Activated gamma-delta T cell treated with Interleukin-2 at 50 U/mL for 16 hours (primary cell): ENCODE results near the gene GPX5.

Experiments used
- DNase-seq: peaks from one replicate; pipeline ENCODE4 v3.0.0-alpha.2; 2020

GPX5 gene

GRCh38 chr6:28563430-28564095 is 37.9 kb downstream of the GPX5 start:
- DNase-seq: no peak

DNA sequence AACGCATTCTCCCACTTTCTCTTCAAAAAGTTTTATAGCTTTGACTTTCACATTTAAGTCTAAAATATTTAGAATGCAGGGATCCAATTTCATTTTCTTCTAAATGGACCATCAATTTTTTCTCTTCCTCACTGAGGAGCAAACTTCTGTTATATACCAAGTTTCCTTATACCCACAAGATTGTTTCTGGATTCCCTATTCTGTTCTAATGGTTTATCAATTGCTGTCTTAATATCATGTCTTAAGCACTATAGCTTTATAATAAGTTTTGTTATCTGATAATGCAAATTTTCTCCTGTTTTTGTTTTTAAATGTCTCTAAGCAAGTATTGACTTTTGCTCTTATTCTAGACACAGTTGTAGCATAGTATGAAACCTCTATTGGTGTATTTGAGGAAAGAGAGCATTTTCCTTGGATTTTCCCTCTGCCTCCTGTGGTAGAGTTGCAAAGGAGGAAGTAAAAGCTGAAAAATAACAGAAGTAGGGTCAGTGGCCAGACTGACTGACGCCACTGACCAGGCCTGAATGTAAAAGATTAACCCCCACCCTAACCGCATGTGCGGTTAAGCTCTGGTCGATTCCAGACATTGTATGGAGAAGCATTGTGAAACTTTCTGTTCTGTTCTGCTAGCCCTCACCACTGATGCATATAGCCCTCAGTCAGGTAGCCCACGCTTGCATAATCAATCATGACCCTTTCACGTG is 40.3 kb downstream of the GPX5 start:
- no peak for DNase-seq

GRCh38 chr6:28566527-28567252 is 41.0 kb downstream of the GPX5 start:
- no peak for DNase-seq

- DNase-seq: no peak
Observed at GRCh38 chr6:28567506-28567905, 41.8 kb downstream of the GPX5 start.

DNA sequence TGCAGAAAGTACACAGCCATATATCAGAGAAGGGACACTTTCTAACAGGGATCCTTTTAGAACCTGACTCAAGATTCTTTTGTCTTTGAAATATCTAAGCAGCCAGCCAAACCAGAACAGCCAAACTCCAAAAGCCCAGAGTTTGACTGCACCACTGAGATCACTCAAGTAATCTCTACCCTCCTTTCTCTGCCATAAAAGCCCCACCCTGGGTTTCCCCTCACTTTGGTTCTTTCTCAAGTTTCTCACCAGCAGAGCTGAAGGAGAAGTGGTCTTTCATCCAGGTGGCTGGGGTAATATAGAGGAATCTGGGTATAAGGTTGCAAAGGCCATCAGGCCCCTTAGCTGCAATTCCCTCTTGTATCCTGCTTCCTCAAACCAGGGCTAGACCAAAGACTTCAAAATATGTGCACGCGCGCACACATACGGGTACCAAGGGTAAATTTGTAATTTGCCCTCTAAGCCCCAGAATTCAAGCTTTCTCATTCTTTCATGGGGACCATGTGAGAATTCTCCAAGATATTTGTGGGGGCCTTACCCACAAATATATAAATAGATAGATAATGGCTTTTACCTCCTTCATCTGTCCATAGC is 42.9 kb downstream of the GPX5 start:
- DNase-seq: no peak

GRCh38 chr6:28569748-28570147 is 44.1 kb downstream of the GPX5 start:
- DNase-seq: no peak

GRCh38 chr6:28580475-28580874 is 54.8 kb downstream of the GPX5 start:
- DNase-seq: no peak

GRCh38 chr6:28583463-28583862 is 57.8 kb downstream of the GPX5 start:
- DNase-seq: no peak
